T47D (cell line): ENCODE measurements around the gene TSPAN16.

ENCODE experiments used
- DNase-seq, 2 experiments: peaks; one replicate each; pipeline versions ENCODE4 v3.0.0 to v3.0.0-alpha.2; 2011 to 2012; ENCODE audit warnings: low read depth in 1 of 2, low spot score in 1 of 2
- JUND ChIP-seq: IDR thresholded peaks from 2 replicates; pipeline ENCODE4 v1.6.1; 2012; ENCODE audit warnings: low read depth
- in situ Hi-C: cut with HindIII; loops from 2 replicates; pipeline ENCODE4 v1.10.0; 2016; ENCODE audit warnings: low sequenced_read_pairs, low pct_unique_long_range_greater_than_20kb

Gene TSPAN16

GRCh38 chr19:11364935-11365334 lies 69.0 kb downstream of the TSPAN16 start:
- no peak for DNase-seq
- in situ Hi-C loops: no loop called here
- no peak for TF ChIP-seq JUND
